ENCODE results near the gene PODN. TPM values are rescaled to one million over a fixed set of nuclear protein-coding genes. Genes with fewer than 3 reads are reported as not detected.

PODN gene
- total RNA-seq, 2 experiments from 2014 or later = not detected

DNA sequence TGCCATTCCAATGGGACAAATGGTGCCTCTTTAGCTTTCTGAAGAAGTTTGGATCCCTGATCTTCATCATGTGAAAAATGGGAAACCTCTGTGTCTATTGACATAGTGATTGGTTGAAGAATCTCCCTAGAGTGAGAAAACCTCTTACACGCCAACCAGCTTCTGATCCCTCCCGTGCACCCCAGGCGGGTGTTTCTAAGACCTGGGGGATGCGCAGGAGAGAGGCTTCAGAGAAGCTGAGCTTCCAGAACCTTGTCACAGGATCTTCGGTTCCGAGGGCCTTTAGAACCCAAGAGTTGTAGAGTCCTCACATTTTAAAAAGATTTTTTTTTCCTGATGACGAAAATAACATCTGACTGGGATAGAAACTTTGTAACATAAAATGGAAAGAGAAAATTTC lies 11.3 kb downstream of the PODN start:
- intact Hi-C loops (cut with micrococcal nuclease) = no loop called here
- Mint-ChIP-seq H3K36me3 (ENCODE audit: low read depth) (no peaks in the 10 kb centered on the region), H3K27ac (no peak overlapping the region), H3K9me3 (no peaks in the 10 kb centered on the region), H3K4me3 (no peak overlapping the region), H3K4me1 (ENCODE audit: low read depth) (no peaks in the 10 kb centered on the region), H3K27me3 (no peaks in the 10 kb centered on the region)
- ATAC-seq (no peak), DNase-seq (no peak)
- POLR2A ChIA-PET = no interaction called here
- CTCF ChIA-PET = no interaction called here
- TF ChIP-seq, protein P1, sequence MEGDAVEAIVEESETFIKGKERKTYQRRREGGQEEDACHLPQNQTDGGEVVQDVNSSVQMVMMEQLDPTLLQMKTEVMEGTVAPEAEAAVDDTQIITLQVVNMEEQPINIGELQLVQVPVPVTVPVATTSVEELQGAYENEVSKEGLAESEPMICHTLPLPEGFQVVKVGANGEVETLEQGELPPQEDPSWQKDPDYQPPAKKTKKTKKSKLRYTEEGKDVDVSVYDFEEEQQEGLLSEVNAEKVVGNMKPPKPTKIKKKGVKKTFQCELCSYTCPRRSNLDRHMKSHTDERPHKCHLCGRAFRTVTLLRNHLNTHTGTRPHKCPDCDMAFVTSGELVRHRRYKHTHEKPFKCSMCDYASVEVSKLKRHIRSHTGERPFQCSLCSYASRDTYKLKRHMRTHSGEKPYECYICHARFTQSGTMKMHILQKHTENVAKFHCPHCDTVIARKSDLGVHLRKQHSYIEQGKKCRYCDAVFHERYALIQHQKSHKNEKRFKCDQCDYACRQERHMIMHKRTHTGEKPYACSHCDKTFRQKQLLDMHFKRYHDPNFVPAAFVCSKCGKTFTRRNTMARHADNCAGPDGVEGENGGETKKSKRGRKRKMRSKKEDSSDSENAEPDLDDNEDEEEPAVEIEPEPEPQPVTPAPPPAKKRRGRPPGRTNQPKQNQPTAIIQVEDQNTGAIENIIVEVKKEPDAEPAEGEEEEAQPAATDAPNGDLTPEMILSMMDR (IDR thresholded peaks at IDR 0.05) = no peak

DNA sequence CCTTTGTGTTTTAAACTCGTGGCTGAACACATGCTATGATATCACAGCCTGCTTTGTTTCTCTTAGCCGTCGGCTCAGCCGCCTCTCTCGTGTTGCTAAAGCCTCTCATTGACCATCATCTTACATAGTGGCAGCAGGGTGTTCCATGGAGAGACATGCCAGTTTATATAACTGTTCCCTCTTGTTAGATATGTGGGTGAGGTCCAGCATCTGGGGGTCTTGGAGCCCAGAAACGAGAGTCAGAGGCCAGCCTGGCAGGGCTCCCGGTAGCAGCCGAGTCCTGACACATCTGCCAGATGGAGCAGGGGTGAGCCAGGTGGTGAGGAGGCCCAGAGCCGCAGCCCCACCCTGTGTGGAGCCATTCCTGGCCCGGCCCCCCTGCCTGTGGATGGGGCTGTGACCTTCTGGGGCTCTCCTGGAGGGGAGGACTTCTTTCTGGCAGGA lies 11.9 kb downstream of the PODN start:
- ATAC-seq (no peak), DNase-seq (no peak)
- H3K36me3 Mint-ChIP-seq (ENCODE audit: low read depth) = no peaks in the 10 kb centered on the region
- ChIA-PET POLR2A (no interaction called here), CTCF (no interaction called here)
- no peaks in the 10 kb centered on the region for H3K4me1 Mint-ChIP-seq (ENCODE audit: low read depth)
- no peaks in the 10 kb centered on the region for H3K27me3 Mint-ChIP-seq
- H3K4me3 Mint-ChIP-seq = no peak overlapping the region
- intact Hi-C loops (cut with micrococcal nuclease) = no loop called here
- TF ChIP-seq, protein P1 (IDR thresholded peaks at IDR 0.05) = no peak
- H3K9me3 Mint-ChIP-seq = no peaks in the 10 kb centered on the region
- no peak overlapping the region for H3K27ac Mint-ChIP-seq

- DNase-seq (no peak), ATAC-seq (no peak)
- H3K27me3 Mint-ChIP-seq = no peaks in the 10 kb centered on the region
- ChIA-PET POLR2A (no interaction called here), CTCF (no interaction called here)
- no peaks in the 10 kb centered on the region for H3K9me3 Mint-ChIP-seq
- no peak overlapping the region for H3K4me3 Mint-ChIP-seq
- H3K36me3 Mint-ChIP-seq (ENCODE audit: low read depth) = no peaks in the 10 kb centered on the region
- TF ChIP-seq, protein P1 (IDR thresholded peaks at IDR 0.05) = no peak
- no peak overlapping the region for H3K27ac Mint-ChIP-seq
- H3K4me1 Mint-ChIP-seq (ENCODE audit: low read depth) = no peaks in the 10 kb centered on the region
- intact Hi-C loops (cut with micrococcal nuclease) = no loop called here
Observed at GRCh38 chr1:53074313-53075154, 12.5 kb downstream of the PODN start.

GRCh38 chr1:53075206-53075605 lies 13.2 kb downstream of the PODN start:
- intact Hi-C loops (cut with micrococcal nuclease) = no loop called here
- H3K27me3 Mint-ChIP-seq = no peaks in the 10 kb centered on the region
- H3K4me1 Mint-ChIP-seq (ENCODE audit: low read depth) = no peaks in the 10 kb centered on the region
- no peak overlapping the region for H3K27ac Mint-ChIP-seq
- H3K36me3 Mint-ChIP-seq (ENCODE audit: low read depth) = no peaks in the 10 kb centered on the region
- ATAC-seq (no peak), DNase-seq (no peak)
- H3K4me3 Mint-ChIP-seq = no peak overlapping the region
- H3K9me3 Mint-ChIP-seq = no peaks in the 10 kb centered on the region
- CTCF ChIA-PET = no interaction called here
- POLR2A ChIA-PET = no interaction called here
- TF ChIP-seq, protein P1 (IDR thresholded peaks at IDR 0.05) = no peak

DNA sequence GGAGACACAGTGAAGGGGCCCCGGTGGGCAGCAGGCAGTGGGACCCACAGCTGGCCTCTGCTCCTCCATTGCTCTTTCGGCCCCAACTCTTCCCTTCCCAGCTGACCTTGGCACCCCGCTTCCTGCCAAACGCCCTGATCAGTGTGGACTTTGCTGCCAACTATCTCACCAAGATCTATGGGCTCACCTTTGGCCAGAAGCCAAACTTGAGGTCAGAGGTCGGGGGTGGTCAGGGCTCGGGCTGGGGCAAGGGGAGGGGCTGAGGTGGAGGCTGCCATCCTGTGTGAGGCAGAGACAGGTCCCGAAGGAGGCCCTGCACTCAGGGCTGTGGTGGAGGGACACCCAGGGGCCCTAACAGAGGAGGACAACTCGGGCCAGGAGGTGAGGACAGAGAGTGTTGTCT lies 13.7 kb downstream of the PODN start:
- no peak for ATAC-seq
- no peak overlapping the region for H3K27ac Mint-ChIP-seq
- no peaks in the 10 kb centered on the region for H3K27me3 Mint-ChIP-seq
- H3K4me3 Mint-ChIP-seq = no peak overlapping the region
- TF ChIP-seq, protein P1 (IDR thresholded peaks at IDR 0.05) = no peak
- no peaks in the 10 kb centered on the region for H3K36me3 Mint-ChIP-seq (ENCODE audit: low read depth)
- DNase-seq = no peak
- H3K9me3 Mint-ChIP-seq = no peaks in the 10 kb centered on the region
- no peaks in the 10 kb centered on the region for H3K4me1 Mint-ChIP-seq (ENCODE audit: low read depth)
- intact Hi-C loops (cut with micrococcal nuclease) = no loop called here
- CTCF ChIA-PET = no interaction called here
- POLR2A ChIA-PET = no interaction called here
